Stimulated activated naive CD4-positive, alpha-beta T cell (primary cell): ENCODE data around the gene SSC5D.
"Not testable (repeated sequence)": the region's sequence is repeated elsewhere in the genome, so short reads cannot be mapped to it uniquely, and the experiment has no call there.

ENCODE experiments used
- DNase-seq, 6 experiments: peaks; one replicate each; lab custom pipeline; 2025; lab: John Stamatoyannopoulos, UW

The SSC5D gene

DNA sequence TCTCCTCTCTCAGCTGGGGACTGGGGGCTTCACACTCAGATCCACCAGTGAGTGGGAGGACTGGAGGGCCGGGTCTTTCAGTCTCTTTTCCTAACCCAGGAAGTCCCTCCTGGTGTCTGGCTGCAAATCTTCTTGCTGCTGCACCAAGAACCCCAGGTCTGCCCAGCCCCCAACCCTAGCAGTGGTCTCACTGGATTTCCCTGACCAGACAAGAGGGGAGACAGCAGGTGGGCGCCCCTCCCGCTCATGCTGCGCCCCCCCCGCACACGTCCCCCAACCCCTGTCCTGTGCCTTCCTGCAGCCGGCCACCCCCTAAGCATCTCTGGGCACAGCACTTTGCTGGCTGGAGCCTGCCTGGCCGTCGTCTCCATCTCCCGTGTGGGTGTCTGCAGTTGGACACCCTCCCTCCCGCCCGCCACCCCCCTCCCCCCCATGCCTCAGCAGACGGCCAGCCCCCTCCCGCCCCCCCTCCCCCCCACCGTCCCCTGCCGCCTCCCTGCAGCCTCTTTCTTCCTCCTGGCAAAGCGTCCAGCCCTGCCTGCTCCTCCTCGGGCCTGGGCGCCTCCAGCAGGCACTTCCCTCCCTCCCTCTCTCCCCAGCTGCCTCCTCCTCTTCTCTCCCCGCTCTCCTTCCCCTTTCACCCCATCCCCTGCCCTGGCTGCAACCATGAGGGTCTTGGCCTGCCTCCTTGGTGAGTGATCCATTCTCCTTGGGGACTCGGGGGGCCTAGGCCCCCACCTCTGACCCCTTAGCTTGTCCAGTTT is at the start of gene SSC5D:
Gene SSC5D, plus strand, starts transcription at position 513 of the 764 bp plus-strand sequence. Its CDS starts 154 bp downstream, at position 667.
- no peak for DNase-seq

DNA sequence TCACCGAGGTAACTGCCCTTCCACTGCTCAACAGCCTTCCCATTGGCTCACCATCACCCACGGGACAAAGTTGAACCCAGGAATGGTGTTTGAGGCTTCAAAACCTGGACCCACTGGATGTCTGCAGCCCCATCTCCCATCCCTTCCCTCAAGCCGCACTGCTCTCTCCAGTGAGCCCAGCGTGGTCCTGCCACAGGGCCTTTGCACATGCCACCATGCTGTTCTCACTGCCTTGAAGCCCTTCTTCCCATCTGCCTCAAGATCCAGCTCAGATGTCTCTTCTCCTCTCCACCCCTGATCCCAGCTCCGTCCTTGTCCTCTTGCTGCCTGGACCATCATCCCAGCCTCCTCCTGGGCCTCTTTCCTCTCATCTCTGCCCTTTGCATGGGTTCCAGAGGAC is 49.2 kb upstream of the SSC5D start:
- no peak for DNase-seq

DNA sequence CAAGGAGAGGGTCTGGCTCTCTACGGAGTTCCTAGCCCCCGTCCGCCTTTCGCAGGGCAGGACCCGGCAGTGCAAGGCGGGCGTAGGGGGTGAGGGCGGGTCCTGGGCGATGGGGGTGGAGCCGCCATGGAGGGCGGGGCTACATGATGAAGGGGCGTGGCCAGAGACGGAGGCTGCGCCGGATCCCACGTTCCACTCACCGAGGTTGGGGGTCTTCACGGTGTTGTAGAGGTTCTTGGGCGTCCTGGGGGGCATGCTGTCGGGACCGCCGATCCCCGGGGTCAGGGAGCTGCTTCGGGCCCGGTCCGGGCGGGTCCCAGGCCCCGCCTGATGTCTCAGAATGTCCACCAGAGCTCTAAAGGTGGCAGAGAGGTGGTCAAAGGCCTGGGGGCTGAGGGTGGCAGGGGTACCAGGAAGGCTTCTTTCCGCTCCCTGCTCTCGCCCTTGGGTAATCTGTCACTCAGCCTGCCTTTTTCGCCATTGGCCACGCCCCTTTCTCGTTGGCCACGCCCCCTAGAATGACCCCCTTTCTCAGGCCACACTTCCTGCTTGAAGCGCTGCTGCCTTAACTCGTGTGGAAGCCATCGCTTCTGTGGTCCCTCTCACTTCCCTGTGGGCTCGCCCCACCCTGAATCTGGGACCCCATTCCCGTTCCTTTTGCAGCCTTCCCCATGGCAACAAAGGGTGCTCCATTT is 47.7 kb upstream of the SSC5D start:
- DNase-seq = no peak

DNA sequence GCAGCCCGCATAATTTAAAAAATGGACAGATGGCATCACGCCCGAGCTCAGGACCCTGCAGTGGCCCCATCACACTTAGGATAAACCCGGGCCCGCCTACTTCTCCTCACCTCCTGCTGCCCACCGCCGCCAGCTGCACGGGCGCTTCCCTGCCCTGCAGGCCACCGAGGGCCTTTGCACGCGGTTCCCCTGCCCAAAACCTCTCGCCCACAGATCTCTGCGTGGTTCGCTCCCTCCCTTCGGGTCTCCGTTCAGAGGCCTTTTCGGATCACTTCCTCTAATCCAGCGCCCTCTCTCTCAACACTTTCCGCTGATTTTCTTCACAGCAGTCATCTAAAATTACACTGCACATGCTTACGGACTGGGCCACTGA is 46.9 kb upstream of the SSC5D start:
- DNase-seq = peak in 2 of 6 experiments; percentile 12 to 45

DNA sequence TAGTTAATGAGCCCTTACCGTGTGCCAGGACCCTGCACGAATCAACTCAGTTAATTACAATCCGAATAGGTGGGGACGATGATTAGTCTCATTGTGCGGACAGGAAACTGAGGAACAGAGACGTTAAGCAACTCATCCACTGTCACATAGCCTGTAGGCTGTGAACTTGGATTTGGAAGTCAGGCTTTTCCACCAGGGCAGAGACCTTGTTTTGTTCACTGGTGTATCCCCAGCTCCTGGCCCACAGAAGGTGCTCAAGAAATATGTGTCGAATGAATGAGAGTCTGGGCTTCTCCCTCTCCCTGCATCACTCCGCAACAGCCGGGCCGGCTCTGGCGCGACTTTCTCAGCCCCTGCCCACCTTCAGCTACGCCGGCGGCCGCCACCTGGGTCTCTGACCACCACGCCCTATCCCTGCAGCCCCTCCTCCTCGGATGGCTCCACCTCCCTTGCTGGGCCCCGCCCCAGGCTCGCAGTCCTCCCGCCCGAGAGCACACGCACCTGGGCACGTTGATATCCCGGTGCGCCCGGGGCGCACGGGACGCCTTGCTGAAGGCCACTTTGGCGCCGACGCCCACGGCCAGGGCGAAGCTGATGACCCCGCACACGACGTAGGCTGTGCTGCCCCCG is 46.4 kb upstream of the SSC5D start:
- DNase-seq = peak in 1 of 6 experiments; percentile 45

DNA sequence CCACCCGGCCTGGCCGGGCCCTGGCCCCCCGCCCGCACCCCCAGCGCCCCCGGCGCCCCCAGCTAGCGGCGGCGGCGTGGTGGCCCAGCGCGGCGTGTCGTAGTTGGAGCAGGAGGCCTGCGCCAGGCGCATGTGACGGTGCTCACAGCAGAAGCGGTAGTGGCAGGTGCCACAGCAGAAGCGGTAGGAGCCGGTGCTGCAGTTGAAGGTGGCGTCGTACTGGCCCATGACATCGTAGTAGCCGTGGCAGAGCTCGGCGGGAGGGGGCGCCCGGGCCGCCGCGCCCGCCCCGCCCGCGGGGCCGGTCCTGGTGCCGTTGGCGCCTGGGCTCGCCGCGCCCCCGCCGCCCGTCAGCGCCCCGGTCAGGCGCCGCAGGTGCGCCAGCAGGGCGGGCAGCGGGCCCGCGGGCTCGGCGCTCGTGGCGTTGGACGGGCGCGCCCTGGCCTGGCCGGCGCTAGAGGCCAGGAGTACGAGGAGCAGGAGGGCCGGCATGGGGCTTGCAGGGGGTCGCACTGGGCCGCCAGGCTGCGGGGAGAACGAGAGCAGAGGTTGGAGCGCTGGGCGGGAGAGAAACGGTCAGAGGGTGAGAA is 45.8 kb upstream of the SSC5D start:
- DNase-seq = peak in 4 of 6 experiments; percentile 8 to 26 (median 15)

DNA sequence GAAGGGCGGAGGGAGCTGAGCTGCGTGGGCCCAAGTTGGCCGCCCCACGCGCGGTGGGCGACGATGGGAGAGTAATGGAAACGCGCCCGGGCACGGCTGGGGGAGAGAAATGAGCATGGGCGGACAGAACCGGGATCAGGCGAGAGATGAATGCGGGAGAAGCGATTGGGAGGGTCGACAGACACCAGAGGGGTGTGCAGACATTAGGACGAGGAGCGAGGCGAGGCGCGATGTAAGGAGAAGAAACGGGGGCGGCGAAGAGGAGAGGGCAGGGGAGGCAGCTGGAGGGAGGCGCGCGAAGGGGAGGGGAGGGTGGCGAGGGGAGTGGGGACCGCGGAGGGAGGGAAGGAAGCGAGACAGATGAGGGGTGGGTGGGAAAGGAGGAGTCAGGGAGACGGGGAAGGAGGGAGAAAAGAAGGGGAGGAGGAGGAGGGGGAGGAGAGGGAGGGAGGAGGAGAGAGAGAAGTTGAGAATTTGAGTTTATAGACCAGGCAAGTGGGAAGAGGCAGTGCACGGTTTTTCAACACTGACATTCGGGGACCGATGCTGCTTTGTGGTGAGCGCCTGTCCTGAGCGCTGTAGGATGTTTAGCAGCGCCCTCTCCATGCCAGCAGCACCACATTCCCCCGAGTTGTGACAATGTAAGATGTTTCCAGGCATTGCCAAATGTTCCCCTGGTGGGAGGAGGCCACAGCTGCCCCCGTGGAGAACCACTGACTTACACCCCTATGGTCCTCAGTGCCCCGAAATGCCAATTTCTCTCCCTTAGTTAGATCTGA is 45.0 kb upstream of the SSC5D start, which contains the start of gene SHISA7:
Gene SHISA7, minus strand, starts transcription at position 256 of the 779 bp plus-strand sequence. CDS start 437 bp downstream, outside the sequence.
- DNase-seq = no peak

DNA sequence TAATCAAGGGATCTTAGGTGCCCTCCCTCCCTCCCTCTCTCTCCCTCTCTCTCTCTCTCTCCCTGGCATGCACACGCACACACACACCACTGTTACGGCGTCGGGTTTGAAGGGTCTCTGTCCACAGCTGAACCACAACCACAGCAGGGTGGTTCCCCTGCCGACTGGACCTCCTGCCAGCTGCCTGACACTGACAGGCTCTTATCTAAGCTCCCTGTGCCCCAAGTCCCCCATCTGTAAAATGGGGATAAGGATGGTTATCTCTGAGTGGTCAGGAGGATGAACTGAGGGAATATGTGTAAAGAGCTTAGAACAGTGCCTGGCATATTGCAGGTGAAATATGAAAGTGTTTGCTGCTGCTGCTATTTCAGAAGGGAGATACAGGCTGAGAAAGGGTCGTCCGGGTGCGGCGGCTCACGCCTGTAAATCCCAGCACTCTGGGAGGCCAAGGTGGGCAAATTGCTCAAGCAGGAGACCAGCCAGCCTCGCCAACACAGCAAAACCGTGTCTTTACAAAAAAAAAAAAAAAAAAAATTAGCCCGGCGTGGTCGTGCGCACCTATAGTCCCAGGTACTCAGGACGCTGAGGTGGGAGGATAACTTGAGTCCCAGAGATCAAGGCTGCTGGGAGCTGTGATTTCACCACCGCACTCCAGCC is 44.3 kb upstream of the SSC5D start:
- DNase-seq = no peak

DNA sequence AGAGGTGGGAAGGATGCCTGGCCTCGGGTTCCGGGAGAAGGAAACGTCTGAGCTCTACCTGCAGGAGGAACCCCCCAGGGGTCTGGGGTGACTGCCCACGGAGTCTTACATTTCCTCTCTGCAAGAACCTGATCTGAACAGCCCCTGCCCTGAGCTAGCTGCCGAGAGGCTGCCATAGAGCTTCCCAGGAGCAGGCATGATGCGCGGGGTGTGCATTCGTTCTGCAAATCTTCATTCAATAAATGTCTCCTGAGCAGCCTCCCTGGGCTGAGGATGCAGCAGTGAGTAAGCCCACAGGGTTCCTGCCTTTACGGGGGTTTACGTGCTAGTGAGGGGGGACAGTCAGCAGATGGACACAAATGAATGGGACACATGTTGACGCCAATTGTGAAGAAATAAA is 43.6 kb upstream of the SSC5D start:
- no peak for DNase-seq

DNA sequence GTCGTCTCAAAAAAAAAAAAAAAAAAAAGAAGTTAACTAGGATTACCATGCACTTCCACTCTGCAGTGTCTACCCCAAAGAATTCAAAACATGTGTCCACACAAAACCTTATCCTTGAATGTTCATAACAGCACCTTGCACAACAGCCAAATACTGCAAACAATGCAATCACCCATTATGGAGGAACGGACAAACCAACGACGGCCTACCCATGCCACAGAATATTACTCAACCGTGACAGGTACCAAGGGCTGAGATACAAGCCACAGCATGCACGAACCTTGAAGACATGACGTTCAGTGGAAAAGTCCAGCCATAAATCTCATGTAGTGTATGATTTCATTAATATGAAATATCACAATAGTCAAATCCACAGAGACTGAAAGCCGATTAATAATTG is 42.2 kb upstream of the SSC5D start:
- DNase-seq = no peak

DNA sequence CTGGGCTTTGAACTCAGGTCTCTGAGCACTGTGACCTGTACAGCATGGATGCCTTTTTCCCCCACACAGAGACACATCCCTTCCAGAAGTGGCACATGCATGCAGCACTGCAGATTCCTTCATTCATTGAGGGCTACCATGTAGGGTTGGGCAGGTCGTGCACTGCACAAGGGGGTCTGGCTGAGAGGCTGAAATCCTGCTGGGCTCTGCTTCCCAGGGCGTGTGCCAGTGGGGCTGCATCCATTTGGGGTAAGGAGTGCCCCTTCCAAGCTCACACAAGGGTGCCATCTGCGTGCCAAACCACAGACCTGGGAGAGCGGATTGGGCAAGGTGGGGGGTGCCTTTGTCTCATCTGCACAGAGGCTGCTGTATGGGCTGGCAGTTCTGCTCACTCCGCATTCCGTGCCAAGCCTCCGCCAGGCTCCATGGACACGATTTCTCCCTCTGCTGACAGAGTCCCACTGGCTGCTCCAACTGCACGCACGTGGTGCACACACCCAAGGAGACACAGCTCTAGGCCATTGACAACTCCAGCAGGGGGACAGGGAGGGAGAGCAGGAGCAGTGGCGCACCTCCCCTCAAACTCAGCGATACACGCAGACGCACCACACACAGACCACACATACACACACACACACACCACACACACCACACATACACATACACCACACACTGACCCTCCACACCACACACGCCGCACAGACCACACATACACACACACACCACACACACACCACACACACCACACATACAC is 40.6 kb upstream of the SSC5D start:
- DNase-seq = peak in 1 of 6 experiments; percentile 8

DNA sequence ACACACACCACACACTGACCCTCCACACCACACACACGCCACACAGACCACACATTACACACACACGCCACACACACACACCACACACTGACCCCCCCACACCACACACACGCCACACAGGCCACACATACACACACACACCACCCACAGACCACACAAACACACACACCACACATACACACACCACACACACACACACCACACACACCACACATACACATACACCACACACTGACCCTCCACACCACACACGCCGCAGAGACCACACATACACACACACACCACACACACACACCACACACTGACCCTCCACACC is 40.1 kb upstream of the SSC5D start:
- DNase-seq = not testable (repeated sequence)

DNA sequence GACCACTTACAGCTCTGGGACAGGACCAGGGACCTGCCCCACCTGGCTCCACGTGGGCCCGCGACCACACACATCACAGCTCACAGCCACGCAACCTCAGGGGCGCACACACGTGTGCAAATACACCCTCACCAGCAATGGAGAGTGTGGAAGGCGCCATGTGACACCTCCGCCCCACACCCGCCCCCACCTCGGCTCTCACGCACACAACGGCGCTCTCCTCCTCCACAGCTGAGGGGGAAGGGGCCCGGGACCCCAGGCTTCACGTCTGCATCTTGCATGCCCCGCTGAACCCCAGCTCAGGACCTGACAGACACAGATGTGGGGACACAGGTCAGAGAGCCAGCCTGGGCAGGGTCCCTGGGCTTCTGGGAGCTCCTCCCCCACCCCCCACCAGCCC is 38.8 kb upstream of the SSC5D start:
- no peak for DNase-seq

DNA sequence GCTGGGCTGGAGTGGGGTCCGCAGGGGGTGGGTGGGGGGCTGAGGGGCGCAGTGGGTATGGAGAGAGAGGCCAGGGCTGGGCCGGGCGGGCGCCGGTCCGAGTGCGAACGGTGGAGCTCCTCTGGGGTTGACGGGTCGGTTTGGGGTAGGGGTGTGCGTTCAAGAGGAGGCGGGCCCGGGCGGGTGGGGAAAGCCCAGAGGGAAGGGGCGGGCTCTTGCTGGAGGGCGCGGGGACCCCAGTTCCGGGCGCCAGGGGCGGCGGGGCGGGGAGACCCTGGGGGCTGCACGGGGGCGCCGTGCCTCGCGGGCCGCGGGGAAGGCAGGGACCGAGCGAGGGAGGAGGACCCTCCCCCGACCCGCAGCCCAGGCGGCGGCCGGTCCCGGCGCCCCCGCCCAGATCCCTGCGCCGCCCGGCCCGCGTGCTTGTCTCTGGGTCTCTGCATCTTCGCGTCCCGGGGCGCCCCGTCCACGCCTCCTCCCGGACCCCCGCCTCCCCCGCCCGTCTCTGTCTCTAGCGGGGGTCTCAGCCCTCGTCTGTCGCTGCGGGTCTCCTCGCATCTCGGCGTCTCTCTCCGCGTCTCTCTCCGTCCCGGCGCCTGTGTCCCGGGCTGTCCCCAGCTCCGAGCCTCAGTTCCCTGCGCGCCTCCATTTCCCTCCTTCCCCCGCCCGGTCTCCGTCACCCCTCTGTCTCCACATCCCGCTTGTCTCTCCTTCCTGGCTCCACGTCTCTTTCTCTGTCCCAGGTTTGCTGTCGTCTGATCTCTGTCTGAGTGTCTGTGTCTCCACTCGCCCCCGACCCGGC is 36.9 kb upstream of the SSC5D start:
- peak in 2 of 6 experiments; percentile 14 to 26 for DNase-seq

DNA sequence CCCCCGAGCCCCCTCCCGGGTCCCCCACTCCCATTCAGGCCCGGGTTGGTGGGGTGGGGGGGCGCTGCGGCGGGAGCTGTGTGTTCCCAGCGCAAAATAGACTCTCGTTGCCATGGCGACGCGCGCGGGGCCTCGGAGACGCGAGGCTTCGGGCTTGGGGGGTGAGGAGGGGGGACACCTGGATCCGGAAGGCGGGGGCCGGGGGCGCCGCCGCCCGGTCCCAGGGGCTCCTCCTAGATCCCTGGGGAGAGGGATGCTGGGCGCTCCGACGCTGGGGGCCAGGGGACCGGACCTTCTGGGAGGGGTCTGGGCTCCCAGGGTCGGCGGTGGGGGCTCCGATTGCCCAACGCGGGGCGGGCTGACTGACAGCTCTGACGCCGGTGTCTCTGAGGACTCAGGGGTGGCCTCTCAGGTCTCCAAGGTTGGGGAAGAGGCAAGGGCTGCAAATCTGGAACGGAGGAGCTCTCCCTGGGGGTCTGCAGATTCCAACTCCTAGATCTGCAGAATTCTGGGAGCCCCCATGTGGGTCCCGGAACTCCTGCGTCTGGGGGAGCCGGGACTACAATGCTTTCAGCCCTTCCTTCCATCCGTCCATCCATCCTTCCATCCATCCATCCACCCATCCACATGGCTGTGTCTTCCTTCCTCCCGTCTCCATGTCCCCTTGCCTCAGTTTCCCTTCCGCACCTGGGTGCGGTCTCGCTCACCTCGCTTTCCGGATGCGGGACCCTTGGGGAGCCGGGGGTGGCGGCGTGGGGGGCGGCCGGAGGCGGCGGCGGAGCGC is 36.1 kb upstream of the SSC5D start:
- peak in 4 of 6 experiments; percentile 17 to 36 (median 30) for DNase-seq

DNA sequence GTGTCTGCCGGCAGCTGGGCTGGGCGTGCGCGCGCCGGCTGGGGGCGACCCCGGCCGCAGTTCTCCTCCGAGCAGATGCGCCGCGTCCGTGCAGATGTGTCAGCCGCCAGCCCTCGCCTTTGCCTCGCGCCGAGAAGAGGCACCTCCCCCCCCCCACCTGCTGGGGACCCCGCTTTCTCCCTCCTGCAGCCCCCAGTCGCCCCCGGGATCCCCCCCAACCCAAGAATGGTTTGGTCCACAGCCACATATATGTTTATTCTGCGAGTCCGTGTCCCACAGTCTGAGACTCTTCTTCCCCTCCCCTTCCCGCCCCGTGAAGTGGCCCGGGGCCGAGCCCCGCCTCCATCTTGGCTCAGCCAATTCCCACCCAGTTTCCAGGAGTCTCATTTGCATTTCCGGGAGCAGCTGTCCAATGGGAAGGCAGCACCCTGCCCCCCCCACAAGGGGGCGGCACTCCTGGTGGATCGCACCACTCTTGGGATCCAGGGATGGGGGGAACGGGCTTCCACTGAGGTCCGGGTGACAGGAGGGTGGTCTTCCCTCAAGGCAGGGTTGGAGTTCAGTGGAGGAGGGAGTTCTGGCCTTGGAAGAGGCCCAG is 35.4 kb upstream of the SSC5D start:
- peak in 4 of 6 experiments; percentile 14 to 40 (median 24) for DNase-seq

DNA sequence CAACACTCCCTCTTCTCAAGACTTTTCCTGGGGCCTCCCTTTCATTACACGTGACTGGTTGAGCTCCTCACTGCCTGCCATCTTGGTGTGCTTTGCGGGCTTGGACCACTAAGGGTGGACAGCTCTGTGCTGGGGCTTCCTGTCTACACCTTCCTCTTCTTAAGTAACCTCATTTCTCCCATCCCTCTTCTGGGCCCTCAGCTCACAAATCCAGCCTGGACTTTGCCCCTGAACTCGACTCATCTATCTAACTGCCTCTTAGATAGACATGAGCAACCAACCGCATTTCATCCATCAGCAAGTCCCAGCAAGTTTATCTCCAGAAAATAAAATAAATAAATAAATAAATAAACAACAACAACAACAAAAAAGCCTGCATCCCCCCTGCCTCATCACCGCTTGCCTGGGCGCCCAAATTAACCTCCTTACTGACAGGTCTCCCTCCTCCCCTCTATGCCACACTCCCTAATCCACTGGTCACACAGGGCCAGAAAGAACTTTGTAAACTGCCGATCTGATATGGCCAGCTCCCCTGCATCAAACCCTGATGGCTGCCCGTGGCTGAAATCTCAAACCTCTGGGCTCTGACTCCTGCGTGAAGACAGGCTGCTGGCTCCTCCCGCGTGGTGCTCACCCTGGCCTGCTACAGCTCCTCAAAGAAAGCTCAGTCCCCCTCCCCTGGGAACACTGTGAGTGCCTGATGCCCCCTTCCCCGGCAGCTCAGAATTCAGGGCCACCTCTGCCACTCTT is 34.5 kb upstream of the SSC5D start:
- DNase-seq = no peak
